Measurements from ENCODE around the gene COL4A6. TPM values are rescaled to one million over a fixed set of nuclear protein-coding genes. Genes with fewer than 3 reads are reported as not detected.

Gene COL4A6
- total RNA-seq, 1 experiment from 2014 or later = 2.4 TPM

- Histone ChIP-seq H3K79me2 (ENCODE audit: insufficient read depth, low read length) (no peaks in the 10 kb centered on the region), H3K27me3 (ENCODE audit: insufficient read depth, low read length) (no peaks in the 10 kb centered on the region), H2AFZ (ENCODE audit: low read depth, low read length, poor library complexity, severe bottlenecking) (peak overlapping the region; percentile 54), H3K4me2 (ENCODE audit: low read length) (no peak overlapping the region), H3K9ac (ENCODE audit: low read length) (no peak overlapping the region), H3K9me3 (ENCODE audit: control insufficient read depth in 1 of 2, insufficient read depth in 1 of 2, low read depth in 1 of 2, low read length in 2 of 2) (no peaks in the 10 kb centered on the region), H4K20me1 (ENCODE audit: insufficient read depth) (no peaks in the 10 kb centered on the region), H3K9me2 (ENCODE audit: insufficient read depth) (no peaks in the 10 kb centered on the region), H3K36me3 (ENCODE audit: control insufficient read depth in 1 of 2, insufficient read depth in 2 of 2, low read length in 2 of 2) (no peaks in the 10 kb centered on the region), H3K4me1 (ENCODE audit: control insufficient read depth in 1 of 2, insufficient read depth in 2 of 2, low read length in 2 of 2) (peaks cover 14 to 16% of the 10 kb centered on the region in 2 experiments), H3K27ac (ENCODE audit: low read depth, low read length) (peak overlapping the region; percentile 2; the same call in 1 of the 2 replicates), H3K4me3 (replicated peaks in 1 of 2; ENCODE audit: low read depth in 1 of 2, low read length in 2 of 2) (no peak overlapping the region)
- ChIA-PET CTCF (interaction anchor here (1.0 to 1.2 kb wide), 4 partner anchors 8 to 138 kb away, joined by 3 to 6 read pairs (median 4); no protein-coding TSS in a partner anchor), RAD21 (ENCODE audit: low non-redundant PET in 1 of 2, low total read pairs in 2 of 2, uncharacterized antibody in 2 of 2, unreplicated experiment in 2 of 2) (no interaction called here), POLR2A (no interaction called here)
- ATAC-seq (peak; percentile 83), DNase-seq (ENCODE audit: low read depth, low spot score) (peak; percentile 15)
- intact Hi-C loops (cut with micrococcal nuclease) = no loop called here
- no TSS peak for BruUV-seq (replicated peaks)
- TF ChIP-seq FOSL1 (IDR thresholded peaks at IDR 0.05; ENCODE audit: low read depth) = no peak
- no peak for TF ChIP-seq POLR2A (IDR thresholded peaks at IDR 0.05; ENCODE audit: borderline replicate concordance, extremely low read depth, insufficient read depth, insufficient read length)
- no peak for TF ChIP-seq ATF3 (IDR thresholded peaks at IDR 0.05)
- peak; percentile 42 to 52 (median 45); a peak in 5 of 6 replicates for TF ChIP-seq CTCF (IDR thresholded peaks at IDR 0.05 in 2 of 3, conservative IDR thresholded peaks at IDR 0.05 in 1 of 3; ENCODE audit: borderline replicate concordance in 1 of 3, insufficient read depth in 1 of 3, low read depth in 2 of 3, low read length in 2 of 3)
- no peak for TF ChIP-seq EGR1 (IDR thresholded peaks at IDR 0.05; ENCODE audit: low read depth)
- no peak for TF ChIP-seq EZH2 (IDR thresholded peaks at IDR 0.05)
- no peak for TF ChIP-seq JUND (IDR thresholded peaks at IDR 0.05)
- TF ChIP-seq CBX3 (IDR thresholded peaks at IDR 0.05; ENCODE audit: low read depth) = no peak
- TF ChIP-seq EZH2phosphoT487 (IDR thresholded peaks at IDR 0.05; ENCODE audit: borderline replicate concordance) = no peak
- no peak for TF ChIP-seq POLR2AphosphoS5 (IDR thresholded peaks at IDR 0.05; ENCODE audit: low read depth, low read length)
- no peak for TF ChIP-seq TCF7L2 (IDR thresholded peaks at IDR 0.05; ENCODE audit: borderline replicate concordance, extremely low read depth, insufficient read depth, insufficient read length)
- TF ChIP-seq SRF (IDR thresholded peaks at IDR 0.05; ENCODE audit: low read depth) = no peak
- peak; percentile 52 for TF ChIP-seq RAD21 (IDR thresholded peaks at IDR 0.05; ENCODE audit: low read depth)
- TF ChIP-seq CEBPB (IDR thresholded peaks at IDR 0.05; ENCODE audit: low read depth) = no peak
- TF ChIP-seq ZBTB33 (IDR thresholded peaks at IDR 0.05; ENCODE audit: extremely low read depth, insufficient replicate concordance, low read length) = no peak
- TF ChIP-seq SP1 (IDR thresholded peaks at IDR 0.05; ENCODE audit: low read depth) = no peak
- TF ChIP-seq SIN3A (IDR thresholded peaks at IDR 0.05; ENCODE audit: low read depth) = no peak
- no peak for TF ChIP-seq MAX (IDR thresholded peaks at IDR 0.05)
- no peak for TF ChIP-seq ZFX (IDR thresholded peaks at IDR 0.05)
- TF ChIP-seq ZNF274 (IDR thresholded peaks at IDR 0.05; ENCODE audit: low read depth, low read length) = no peak
- TF ChIP-seq YY1 (IDR thresholded peaks at IDR 0.05; ENCODE audit: extremely low read depth, insufficient replicate concordance, low read depth, low read length) = peak; percentile 88
These were observed 272.7 kb downstream of the COL4A6 start for GRCh38 chrX:108165383-108166111.
